LoVo (cell line): ENCODE results near the gene ANAPC15.
"Not testable (repeated sequence)": the region's sequence is repeated elsewhere in the genome, so short reads cannot be mapped to it uniquely, and the experiment has no call there.

Experiments
- DNase-seq: peaks from one replicate; pipeline ENCODE4 v3.0.0-alpha.2; 2016; ENCODE audit warnings: low spot score

The ANAPC15 gene

GRCh38 chr11:72112143-72112977 is at the start of gene ANAPC15:
Gene ANAPC15 (minus strand): TSS chr11:72112695. CDS start chr11:72111276, 1,419 bp downstream.
- DNase-seq = peak; percentile 98

GRCh38 chr11:72160319-72160718 is 47.8 kb upstream of the ANAPC15 start:
- no peak for DNase-seq

- no peak for DNase-seq
These were observed 44.6 kb upstream of the ANAPC15 start for GRCh38 chr11:72157131-72157530.

GRCh38 chr11:72155751-72156150 is 43.3 kb upstream of the ANAPC15 start:
- DNase-seq = no peak

- no peak for DNase-seq
These were observed 42.3 kb upstream of the ANAPC15 start for GRCh38 chr11:72154816-72155215.

- not testable (repeated sequence) for DNase-seq
These were observed 41.4 kb upstream of the ANAPC15 start for GRCh38 chr11:72153874-72154273.

GRCh38 chr11:72150882-72151281 is 38.4 kb upstream of the ANAPC15 start:
- no peak for DNase-seq

- DNase-seq = no peak
These were observed 34.1 kb upstream of the ANAPC15 start for GRCh38 chr11:72146625-72147024.

GRCh38 chr11:72144807-72145565 is 32.5 kb upstream of the ANAPC15 start:
- DNase-seq = peak; percentile 29

GRCh38 chr11:72142543-72142942 is 30.0 kb upstream of the ANAPC15 start:
- not testable (repeated sequence) for DNase-seq

- not testable (repeated sequence) for DNase-seq
These were observed 29.6 kb upstream of the ANAPC15 start for GRCh38 chr11:72142086-72142485.

GRCh38 chr11:72141066-72141465 is 28.6 kb upstream of the ANAPC15 start:
- peak; percentile 37 for DNase-seq

- DNase-seq = no peak
These were observed 28.2 kb upstream of the ANAPC15 start for GRCh38 chr11:72140661-72141060.

- no peak for DNase-seq
These were observed 27.0 kb upstream of the ANAPC15 start for GRCh38 chr11:72139500-72139899.

GRCh38 chr11:72138821-72139390 is 26.4 kb upstream of the ANAPC15 start:
- no peak for DNase-seq

GRCh38 chr11:72136684-72137262 is 24.3 kb upstream of the ANAPC15 start:
- DNase-seq = no peak

GRCh38 chr11:72135891-72136683 is 23.6 kb upstream of the ANAPC15 start:
- no peak for DNase-seq

GRCh38 chr11:72135473-72135872 is 23.0 kb upstream of the ANAPC15 start, which contains the start of gene FOLR3:
Gene FOLR3 (plus strand): TSS chr11:72135725. CDS start chr11:72135953, 228 bp downstream.
- not testable (repeated sequence) for DNase-seq

GRCh38 chr11:72132646-72133045 is 20.2 kb upstream of the ANAPC15 start:
- no peak for DNase-seq

GRCh38 chr11:72129381-72129780 is 16.9 kb upstream of the ANAPC15 start:
- DNase-seq = no peak

- no peak for DNase-seq
These were observed 15.4 kb upstream of the ANAPC15 start for GRCh38 chr11:72127923-72128322.
